Kidney epithelial cell (primary cell): ENCODE measurements around the gene LRCH3. TPM values are rescaled to one million over a fixed set of nuclear protein-coding genes. Genes with fewer than 3 reads are reported as not detected.

ENCODE experiments used
- DNase-seq: peaks from one replicate; pipeline ENCODE4 v3.0.0-alpha.2; 2010; ENCODE audit warnings: low read depth
- H3K27me3 ChIP-seq: 2 replicates; pipeline ENCODE4 v1.6.0; 2011; ENCODE audit warnings: low read length; ENCODE audit not compliant: control insufficient read depth, insufficient read depth
- H3K36me3 ChIP-seq: 2 replicates; pipeline ENCODE4 v1.5.1; 2011; ENCODE audit warnings: low read length; ENCODE audit not compliant: control insufficient read depth, insufficient read depth
- H3K4me3 ChIP-seq: 2 replicates; pipeline ENCODE4 v1.5.1; 2011; ENCODE audit warnings: low read depth, mild to moderate bottlenecking, control low read depth, low read length
- CTCF ChIP-seq: IDR thresholded peaks from 2 replicates; pipeline ENCODE4 v1.5.1; 2011; ENCODE audit warnings: mild to moderate bottlenecking, moderate library complexity, low read length, control low read depth, inconsistent platforms; ENCODE audit not compliant: insufficient read depth, poor library complexity, severe bottlenecking
- total RNA-seq: library from RNA; depleted of rRNA; stranded (reverse); fragments of >200 nt; gene quantifications from 2 replicates; pipeline ENCODE4 v1.2.3, GENCODE V29; 2015

LRCH3 gene
- total RNA-seq, 1 donor from 2014 or later, result 22.8 TPM

DNA sequence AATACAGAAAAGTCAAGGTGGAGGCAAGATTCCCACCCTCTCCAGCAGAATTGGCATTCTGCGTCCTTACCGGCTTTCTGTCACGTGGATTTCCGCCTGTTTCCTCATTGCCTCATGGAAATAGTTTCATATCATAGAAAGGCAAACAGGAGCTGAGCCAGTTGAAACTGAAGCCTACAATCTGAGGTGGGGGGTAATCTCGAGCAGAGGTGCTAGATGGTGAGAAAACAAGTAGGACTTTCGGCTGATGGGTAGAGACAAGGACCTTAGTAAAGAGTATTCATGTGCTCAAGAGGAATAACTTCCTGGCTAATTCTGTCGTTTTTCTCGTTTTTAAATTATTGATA is 39.9 kb downstream of the LRCH3 start:
- H3K27me3 ChIP-seq, result no peaks in the 10 kb centered on the region
- peaks cover 1% of the 10 kb centered on the region for H3K36me3 ChIP-seq
- TF ChIP-seq CTCF, result no peak
- no peak for DNase-seq
- H3K4me3 ChIP-seq, result no peak overlapping the region

DNA sequence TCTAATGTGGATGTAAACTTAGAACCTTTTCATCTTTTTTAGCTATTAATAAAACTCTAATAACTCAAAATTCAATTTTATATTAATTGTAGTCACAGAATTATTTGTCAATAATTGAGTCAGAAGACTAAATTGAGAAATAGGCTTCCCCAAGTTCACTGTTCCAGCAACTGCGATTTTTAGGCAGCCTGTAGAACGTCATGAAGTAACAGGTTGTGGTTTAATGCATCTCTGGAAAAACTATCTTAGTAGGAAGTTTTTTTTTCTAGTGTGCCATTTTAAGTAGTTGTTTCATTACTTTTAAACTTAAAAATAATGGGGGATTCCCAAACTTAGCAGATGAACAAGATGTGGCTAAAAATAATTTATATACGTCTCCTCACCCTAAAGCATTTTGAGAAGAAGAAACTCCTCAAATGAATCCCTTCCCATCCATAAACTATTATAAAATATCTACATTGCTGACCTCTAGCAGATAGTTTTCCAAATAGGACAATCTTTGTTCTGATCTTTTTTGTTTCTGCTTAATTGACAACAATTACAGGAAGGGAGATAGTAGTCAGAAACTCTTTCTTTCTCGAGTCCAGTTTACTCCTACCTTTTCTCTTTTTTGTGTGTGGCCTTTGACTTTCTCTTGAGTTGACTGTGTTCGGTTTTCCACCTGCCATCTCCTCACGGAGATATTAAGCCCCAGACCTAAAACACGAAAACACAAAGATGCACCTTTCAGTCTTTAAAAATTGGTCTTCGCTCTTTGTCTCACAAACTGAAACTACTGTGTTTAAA is 43.1 kb downstream of the LRCH3 start:
- DNase-seq, result no peak
- no peak overlapping the region for H3K4me3 ChIP-seq
- no peak for TF ChIP-seq CTCF
- peaks cover 1% of the 10 kb centered on the region for H3K36me3 ChIP-seq
- H3K27me3 ChIP-seq, result no peaks in the 10 kb centered on the region

- no peak overlapping the region for H3K4me3 ChIP-seq
- peaks cover 1% of the 10 kb centered on the region for H3K36me3 ChIP-seq
- DNase-seq, result no peak
- no peaks in the 10 kb centered on the region for H3K27me3 ChIP-seq
- no peak for TF ChIP-seq CTCF
Observed at GRCh38 chr3:197835509-197835908, 44.5 kb downstream of the LRCH3 start.

- Histone ChIP-seq H3K27me3 (no peaks in the 10 kb centered on the region), H3K36me3 (peaks cover 1% of the 10 kb centered on the region), H3K4me3 (no peak overlapping the region)
- no peak for DNase-seq
- no peak for TF ChIP-seq CTCF
Observed at GRCh38 chr3:197836244-197836643, 45.2 kb downstream of the LRCH3 start.

DNA sequence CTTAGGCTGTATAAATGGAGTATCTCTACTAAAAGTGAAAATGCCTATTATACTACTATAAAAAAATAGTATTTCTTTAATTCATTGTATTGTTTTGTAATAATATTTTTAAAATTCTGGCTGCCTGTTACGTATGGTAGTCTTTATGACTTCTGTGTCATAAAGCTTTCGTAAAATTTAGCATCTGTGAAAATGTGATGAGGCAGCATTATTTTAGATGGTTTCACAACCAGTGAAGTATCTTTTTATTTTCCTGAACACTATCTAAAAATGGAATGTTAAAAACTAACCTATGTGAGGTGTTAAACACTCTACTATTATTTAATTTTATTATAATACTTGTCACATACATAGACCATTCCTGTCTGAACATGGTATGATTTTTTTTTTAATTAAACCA is 46.2 kb downstream of the LRCH3 start:
- no peak for DNase-seq
- no peak for TF ChIP-seq CTCF
- no peaks in the 10 kb centered on the region for H3K27me3 ChIP-seq
- H3K4me3 ChIP-seq, result no peak overlapping the region
- H3K36me3 ChIP-seq, result peaks cover 1% of the 10 kb centered on the region

GRCh38 chr3:197841789-197842188 is 50.7 kb downstream of the LRCH3 start:
- Histone ChIP-seq H3K36me3 (peaks cover 1% of the 10 kb centered on the region), H3K4me3 (no peak overlapping the region), H3K27me3 (no peaks in the 10 kb centered on the region)
- TF ChIP-seq CTCF, result no peak
- no peak for DNase-seq
